ENCODE measurements around the gene ZMYND19. TPM values are rescaled to one million over a fixed set of nuclear protein-coding genes. Genes with fewer than 3 reads are reported as not detected.

The ZMYND19 gene
- total and polyA plus RNA-seq, 2 of the 8 experiments (the other 6 are each of a cell fraction or from before 2014, with no cell fraction given): 42.4 to 58.7 TPM

- TF ChIP-seq CHD7 (IDR thresholded peaks at IDR 0.05; ENCODE audit: insufficient replicate concordance, low read length) (no peak), PHF8 (conservative IDR thresholded peaks at IDR 0.05; ENCODE audit: low read depth, low read length) (no peak), CBX5 (IDR thresholded peaks at IDR 0.05; ENCODE audit: low read depth, low read length) (no peak)
Measured at GRCh38 chr9:137556069-137556838, 34.1 kb downstream of the ZMYND19 start (continued).

Data from H1 (cell line).